ENCODE results near the gene WAPL.

WAPL gene

DNA sequence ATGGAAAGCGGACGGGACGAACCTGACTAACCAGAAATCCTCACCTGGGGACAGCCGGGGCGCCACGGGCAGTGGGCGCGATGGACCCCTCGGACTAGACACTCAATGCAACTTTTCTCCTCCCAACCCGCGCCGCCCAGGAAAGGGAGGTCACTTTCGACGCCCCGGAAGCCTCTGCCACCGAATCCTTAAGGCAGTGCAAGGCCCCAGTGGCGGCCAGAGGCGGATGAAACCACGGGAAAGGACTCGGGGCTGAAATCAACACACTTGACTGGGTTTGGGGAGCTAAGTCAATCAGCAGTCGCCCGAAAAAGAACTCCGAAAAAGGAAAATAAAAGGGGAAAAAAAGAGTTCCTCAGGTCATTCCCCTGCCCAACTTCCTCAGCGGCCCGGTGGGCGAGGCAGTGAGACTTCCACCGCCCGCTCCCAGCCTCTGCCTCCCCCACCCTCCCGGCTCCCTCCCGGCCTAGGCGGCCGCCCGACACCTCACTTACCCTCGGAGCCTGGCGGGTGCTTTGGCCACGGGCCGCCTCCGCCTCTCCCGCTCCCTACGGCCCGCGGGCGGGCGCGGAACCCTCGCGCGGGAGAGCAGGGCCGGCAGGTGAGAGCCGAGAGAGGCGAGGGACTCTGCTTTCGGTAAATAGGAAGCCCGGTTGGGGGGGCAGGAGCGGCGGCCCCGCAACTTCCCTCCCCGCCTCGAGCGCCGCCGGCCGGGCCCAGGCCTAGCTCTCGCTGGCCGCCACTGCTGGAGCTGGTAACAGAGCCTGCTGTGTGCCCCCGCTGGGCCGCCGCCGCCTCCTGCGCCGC lies 518 bp downstream of the WAPL start:
- DNase-seq = peak; percentile 21 to 34

DNA sequence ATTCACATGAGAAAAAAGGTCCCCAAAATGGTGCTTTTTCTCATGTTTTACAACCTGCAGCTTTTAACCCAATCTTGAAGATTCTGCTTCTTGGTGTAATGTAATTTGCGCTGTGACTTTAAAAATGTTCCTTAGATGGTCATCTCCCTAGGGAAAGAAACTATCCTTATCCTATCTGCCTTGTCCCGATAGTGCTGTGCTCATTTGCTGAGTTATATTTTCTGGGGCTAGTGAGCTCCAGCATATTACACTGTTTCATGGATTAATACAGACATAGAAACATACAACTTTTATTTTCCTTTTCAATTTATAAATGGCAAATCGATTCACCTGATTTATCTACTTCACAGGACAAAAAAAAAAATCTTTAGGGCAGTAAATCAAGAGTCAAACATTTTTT lies 2.8 kb downstream of the WAPL start:
- no peak for DNase-seq

DNA sequence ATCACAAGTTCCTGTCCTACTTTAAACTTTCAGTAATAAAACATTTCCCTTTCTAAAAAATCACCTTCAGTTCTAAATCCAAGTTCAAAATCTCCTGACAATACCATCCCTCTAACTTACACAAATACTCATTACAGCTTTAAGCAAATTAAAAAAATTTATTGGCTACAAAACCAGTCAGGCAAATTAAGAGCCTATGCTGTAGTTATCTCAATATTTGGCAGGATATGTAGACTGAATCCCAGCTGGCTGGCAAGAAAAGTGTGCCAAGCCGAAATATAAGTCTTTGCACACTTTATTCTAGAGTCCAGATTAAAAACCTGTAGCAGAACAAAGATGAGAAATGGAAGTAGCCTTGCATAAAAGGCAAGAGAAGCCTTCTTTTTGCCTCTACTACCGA lies 9.5 kb downstream of the WAPL start:
- no peak for DNase-seq

DNA sequence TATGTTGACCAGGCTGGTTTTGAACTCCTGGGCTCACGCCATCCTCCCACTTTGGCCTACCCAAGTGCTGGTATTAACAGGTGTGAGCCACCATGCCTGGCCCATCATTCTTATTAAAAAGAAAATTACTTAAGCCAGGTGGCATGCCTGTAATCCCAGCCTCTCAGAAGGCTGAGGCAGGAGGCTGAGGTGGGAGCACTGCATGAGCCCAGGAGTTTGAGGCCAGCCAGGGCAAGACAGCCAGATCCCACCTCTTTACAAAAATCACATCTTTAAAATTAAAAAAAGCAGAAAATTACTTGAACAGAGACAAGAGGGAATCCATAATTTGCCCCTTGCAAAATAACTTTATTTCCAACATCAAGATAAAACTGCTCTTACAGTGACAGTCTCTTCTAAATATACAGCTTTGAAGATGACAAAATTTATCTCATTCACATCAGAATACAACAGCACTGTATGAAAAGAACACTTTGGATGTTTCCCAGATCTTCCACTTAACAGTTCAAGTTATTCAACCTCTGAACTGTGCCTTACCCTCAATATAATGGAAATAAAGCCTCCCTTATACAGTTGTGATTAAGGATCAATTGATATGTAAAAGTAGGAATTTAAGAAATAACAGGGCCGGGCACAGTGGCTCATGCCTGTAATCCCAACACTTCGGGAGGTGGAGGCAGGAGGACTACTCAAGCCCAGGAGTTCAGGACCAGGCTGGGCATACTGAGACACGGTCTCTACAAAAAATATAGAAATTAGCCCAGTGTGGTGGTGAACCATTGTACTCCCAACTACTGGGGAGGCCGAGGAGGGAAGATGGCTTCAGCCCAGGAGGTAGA lies 10.3 kb downstream of the WAPL start:
- no peak for DNase-seq

DNA sequence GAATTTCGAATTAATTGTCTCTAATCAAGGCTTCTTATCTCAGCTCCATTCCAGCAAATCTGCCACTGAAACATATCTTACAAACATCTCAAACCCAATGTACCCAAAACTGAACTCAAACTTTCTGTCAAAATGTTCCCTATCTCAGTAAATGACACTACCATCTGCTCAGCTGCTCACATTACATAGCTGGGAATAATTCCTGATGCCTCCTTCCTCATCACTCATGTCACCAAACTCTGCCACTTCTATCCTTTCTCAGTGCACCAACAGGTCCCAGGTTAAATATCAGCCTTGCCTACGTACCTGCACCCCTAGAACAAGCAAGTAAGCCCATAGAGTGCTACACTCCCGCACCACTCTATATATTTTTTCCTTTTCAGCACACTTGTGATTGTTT lies 12.4 kb downstream of the WAPL start:
- DNase-seq = no peak

DNA sequence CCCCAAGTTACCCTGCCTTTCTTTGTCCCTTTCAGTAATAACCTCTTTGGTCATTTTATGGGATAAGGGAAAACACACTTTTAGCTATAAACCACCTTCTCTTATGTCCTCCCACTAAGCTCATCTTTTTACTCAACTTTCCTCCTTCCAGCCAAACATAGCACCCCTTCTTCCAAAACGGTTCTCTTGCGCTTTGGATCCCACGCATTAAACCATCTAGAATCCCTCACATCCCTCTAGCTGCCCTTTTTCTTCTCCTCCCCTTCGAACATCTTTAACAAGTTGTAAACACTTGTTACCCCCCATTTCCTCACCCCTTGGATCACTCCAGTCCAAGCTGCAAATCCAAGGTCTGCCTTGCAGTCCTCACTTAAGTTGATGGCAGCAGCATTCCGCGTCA lies 13.4 kb downstream of the WAPL start:
- DNase-seq = no peak

DNA sequence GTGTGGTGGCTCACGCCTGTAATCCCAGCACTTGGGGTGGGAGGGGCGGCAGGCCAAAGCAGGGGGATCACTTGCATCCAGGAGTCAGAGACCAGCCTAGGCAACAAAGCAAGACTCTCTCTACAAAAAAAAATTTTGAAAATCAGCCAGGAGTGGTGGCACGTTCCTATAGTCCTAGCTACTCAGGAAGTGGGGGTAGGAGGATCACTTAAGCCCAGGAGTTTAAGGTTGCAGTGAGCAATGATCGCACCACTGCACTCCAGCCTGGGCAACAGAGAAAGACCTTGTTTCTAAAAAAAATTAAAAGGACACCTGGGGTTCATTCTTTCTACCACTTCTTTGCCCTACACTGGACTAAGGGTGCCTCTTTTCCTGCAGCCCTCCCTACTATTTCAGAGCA lies 15.1 kb downstream of the WAPL start:
- no peak for DNase-seq

DNA sequence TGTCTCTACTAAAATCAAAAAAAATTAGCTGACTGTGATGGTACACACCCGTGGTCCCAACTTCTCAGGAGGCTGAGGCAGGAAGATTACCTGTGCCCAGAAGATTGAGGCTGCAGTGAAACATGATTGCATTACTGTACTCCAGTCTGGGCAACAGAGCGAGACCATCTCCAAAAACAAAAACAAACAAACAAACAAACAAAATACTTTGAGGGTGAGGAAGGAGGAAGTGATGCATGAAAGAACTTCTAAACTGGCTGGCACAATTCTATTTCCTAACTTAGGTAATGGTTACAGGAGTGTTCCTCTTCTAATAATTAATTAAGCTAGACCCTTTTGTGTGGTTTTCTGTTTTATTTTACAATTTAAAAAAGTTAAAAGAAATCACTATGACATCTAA lies 15.5 kb downstream of the WAPL start:
- no peak for DNase-seq

DNA sequence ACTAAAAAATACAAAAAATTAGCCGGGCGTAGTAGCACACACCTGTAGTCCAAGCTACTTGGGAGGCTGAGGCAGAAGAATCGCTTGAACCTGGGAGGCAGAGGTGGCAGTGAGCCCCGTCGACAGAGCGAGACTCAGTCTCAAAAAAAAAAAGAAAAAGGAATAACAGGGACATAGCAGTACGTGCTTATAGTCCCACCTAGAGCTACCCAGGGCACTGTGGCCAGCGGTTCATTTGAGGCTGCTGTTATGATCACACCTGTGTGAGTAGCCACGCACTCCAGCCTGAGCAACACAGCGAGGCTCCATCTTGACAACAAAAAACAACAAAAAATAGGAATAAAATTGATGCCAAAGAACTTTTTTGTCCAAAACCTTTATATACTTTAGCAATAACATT lies 17.1 kb downstream of the WAPL start:
- DNase-seq = no peak

DNA sequence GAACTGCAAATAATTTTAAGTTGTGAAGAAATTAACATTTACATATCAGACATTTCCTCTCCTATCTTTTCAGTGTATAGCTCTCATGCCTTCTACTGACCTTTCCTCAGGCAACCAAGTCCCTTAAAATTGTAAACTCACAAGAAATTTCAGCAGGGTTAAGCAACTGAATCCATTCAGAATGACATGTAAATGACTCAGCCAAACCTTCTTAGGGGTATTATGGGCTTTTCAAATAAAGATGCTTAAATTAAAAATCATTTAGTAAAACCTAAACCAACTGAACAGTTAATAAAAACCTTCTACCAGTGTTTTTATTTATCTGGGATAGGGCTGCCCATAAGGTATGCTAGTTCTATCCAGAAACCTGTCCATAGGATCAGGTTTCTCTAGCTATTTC lies 20.7 kb downstream of the WAPL start:
- DNase-seq = no peak

DNA sequence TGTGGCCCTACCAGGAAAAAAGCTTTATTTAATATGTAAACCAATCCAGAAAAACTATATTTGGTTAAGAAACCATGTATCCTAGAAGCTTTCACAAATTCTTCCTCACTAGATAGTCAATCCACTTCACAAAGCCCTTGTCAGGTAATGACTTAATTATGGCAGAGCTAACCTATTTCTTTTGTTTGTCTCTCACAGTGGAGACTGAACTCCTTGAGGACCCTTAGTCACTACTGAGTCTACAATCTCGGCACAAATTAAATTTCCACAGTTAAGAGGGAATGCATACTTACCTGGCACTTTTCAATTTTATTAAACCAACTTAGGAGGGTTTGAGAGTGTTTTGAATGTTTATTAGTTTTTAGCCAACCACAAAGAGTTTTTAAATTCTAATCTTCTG lies 23.0 kb downstream of the WAPL start:
- DNase-seq = no peak

DNA sequence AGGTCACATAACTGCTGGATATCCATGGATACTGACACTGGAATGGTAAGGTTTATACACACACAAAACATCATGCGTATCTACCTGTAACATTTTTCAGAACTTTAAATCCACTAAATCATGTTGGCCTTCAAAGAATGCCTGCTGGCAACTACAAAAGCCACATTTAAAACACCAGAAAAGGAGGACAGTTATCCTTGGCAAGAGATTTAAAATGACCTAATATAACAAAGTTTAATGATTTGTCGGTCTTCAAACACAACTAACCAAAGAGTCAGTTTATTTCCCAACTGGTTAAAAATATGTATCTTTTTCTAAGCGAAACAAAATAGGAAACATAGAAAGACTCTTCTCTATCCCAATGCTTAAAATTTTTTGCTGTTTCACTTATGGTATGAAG lies 24.0 kb downstream of the WAPL start:
- DNase-seq = no peak

DNA sequence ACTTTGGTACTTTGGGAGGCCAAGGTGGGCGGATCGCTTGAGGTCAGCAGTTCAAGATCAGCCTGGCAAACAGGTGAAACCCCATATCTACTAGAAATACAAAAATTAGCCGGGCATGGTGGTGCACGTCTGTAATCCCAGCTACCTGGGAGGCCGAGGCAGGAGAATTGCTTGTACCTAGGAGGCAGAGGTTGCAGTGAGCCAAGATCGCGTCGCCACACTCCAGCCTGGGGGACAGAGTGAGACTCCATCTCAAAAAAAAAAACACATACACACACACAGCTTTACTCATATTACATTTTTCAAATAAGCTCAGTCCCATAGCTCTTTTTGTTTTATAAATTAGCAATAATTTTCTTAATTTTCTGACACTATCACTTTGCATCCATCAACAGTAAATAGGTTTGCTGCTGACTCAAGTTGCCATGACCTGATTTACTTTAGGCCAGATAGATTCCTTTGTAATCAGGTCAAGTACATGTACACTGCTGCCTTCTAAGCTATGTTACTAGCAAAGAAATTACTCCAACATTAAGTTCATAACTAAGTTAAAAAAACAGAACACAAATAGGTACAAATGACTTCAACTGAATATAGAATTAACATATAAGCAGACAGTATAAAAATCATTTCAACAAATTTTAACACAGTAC lies 31.5 kb downstream of the WAPL start:
- no peak for DNase-seq

DNA sequence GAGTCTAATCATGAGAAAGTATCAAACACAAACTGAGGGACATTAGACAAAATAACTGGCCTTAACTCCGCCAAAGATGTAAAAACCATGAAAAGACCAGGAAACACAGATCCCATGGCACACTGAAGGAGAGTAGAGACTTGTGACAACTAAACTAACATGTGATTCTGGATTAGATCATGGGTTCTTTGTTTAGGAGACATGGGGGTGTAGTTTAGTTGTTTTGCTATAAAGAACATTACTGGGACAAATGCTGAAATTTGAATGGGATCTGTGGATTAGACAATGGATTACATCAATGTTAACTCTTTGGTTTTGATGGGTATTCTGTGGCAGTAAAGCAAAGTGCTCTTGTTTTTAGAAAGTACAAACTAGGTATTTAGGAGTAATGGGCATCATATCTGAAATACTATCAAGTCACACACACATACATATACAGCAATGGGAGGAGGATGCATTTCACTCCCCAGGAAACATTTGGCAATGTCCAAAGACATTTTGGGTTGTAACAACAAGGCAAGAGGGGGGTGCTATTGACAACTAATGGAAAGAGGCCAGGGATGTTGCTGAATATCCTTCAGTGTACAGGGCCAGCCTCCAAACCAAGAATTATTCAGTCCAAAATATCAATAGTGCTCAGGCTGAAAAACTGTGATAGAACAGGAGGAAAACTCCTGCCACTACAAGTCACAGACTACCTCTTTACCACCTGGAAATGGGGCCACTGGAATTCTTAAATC lies 32.4 kb downstream of the WAPL start:
- DNase-seq = no peak

DNA sequence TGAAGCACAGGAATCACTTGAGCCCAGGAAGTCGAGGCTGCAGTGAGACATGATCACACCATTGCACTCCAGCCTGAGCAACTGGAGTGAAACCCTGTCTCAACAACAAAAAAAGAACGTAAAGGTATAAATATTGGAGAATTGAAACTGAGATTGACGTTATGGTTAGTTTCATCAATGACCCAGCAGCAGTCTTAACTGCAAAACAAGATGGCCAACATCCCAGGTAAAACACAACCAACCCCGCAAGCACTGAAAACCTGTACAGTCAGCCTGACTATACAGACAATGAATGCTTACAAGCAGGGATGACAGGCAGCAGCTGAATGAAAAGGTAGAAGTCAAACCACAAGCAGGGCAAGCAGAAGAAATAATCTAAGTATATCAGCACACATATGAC lies 34.7 kb downstream of the WAPL start:
- DNase-seq = no peak

DNA sequence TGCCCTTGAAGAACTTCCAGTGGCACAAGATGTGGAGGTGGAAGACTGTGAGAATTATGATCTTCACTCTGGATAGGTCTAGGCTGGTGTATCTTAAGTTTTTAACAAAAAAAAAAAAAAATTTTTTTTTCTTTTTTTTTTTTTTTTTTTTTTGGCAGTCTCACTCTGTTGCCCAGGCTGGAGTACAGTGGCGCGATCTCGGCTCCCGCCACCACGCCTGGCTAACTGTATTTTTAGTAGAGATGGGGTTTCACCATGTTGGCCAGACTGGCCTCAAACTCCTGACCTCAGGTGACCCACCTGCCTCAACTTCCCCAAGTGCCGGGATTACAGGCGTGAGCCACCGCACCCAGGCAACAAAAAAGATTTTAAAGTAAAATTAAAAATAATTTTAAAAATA lies 37.9 kb downstream of the WAPL start:
- no peak for DNase-seq

DNA sequence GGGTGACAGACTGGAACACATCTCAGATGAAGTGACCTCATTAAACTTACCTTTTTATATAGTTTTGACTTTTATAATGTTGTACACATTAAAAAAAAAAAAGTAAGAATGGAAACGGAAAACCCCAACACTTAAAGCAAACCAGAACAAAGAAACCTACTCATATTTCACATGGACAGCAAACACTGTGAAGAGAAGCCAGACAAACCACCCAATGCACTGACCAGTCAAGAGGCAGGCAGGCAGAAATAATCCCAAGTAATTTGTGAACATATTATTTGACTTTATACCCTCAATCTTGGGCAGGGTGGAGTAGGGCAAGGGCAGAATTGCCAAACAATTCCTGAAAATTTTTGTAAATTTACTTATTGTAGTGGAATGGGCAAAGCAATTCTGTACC lies 39.8 kb downstream of the WAPL start:
- DNase-seq = no peak

DNA sequence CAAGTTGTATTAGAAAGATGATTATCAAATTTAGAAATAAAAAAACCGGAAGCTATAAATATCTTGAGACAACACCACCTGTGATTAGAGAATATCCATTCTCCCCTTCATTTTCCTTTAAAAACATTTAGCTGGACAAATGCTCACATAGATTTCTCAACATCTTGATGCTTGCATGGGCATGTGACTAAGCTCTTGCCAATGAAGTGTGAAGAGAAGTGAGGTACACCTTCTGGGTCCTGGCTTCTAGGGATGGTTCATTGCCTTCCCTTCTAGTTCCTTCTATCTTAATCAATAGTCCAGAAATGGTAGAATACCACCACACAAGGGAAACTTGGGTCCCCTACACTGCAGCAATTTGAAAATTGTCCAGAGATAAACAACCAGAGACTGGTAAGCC lies 41.0 kb downstream of the WAPL start:
- no peak for DNase-seq

DNA sequence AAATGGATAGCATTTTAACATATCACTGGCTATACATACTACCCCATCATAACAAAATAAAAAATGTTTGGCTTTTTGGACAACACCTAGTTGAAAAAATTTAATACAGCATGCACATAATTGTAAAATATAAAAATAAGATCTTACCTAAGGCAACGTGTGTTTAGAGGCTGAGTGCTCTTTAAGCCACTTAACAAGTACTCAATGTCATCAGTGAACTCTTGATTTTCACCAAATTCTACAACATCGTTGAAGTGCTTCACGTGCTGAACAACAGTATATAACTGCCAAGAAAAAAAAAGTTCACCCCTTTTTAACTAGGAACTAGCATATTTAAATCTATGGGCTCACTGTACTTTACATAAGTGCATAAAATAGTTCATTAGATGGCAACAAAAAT lies 49.5 kb downstream of the WAPL start:
- no peak for DNase-seq

DNA sequence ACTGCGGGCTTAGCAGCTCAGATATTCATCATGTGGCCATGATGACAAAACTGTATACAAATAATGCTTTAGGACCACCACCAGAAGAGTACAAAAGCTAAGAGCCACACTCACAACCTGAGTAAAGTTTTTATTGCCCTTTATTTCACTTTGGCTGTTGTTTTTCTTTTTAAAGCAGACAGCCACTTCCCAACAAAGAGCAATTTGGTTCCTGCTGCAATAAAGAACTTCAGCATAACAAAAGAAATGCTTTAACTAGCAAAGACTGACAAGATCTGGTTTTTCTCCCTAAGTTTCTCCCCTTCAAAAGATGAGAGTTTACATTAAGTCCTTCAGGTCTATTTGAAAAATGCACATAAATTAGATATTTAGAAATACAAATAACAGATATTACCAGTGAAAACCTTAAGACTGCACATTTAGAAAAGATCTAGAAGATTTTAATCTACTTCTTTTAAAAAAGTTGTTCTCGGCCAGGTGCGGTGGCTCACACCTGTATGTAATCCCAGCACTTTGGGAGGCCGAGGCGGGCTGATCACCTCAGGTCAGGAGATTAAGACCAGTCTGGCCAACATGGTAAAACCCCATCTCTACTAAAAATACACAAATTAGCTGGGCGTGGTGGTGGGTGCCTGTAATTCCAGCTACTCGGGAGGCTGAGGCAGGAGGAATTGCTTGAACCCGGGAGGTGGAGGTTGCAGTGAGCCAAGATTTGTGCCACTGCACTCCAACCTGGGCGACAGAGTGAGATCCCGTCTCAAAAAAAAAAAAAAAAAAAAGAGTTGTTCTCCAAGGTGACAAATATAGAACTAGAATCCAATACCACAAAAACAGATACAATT lies 59.4 kb downstream of the WAPL start:
- no peak for DNase-seq

DNA sequence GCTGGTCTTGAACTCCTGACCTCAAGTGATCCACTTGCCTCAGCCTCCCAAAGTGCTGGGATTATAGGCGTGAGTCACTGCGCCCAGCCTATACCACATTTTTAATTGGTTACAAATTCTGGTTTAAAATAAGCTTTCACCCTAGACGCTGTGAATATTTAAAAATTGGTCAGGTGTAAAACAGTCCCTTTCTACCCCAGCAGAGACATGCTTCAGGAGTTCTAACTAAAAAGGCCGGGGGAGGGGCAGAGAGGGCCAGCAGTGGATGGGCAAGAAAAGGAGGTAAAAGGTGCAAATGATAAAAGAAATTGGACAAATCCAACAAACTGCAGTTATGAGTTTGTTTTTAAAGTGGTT lies 70.0 kb downstream of the WAPL start:
- no peak for DNase-seq
